Subcutaneous preadipocyte (primary cell): ENCODE data around the gene ESRRG. TPM values are rescaled to one million over a fixed set of nuclear protein-coding genes. Genes with fewer than 3 reads are reported as not detected.

ENCODE experiments used
- total RNA-seq: library from RNA; depleted of rRNA; stranded (reverse); fragments of >200 nt; gene quantifications from 2 replicates; pipeline ENCODE4 v1.2.3, GENCODE V29; 2012

ESRRG gene
- not detected in 2 replicates for total RNA-seq

GRCh38 chr1:216723274-216723780 is at the start of gene ESRRG:
ESRRG (minus strand) TSS chr1:216723429; CDS start chr1:216723299, 130 bp downstream.

